BLaER1 treated with 17β-estradiol and CSF1 and Interleukin-3, amounts not matched to agents 10 nM and 100 nM (cell line): Measurements from ENCODE around the gene DAND5.
A peak's percentile ranks its signal among the peaks of the same experiment; 100 is the strongest.

Experiments used
- H3K27ac ChIP-seq, 11 experiments: shearing (Covaris generic); formaldehyde crosslinking; 2 replicates each; pipeline ENCODE4 v1.8.1; 2022
- H3K27me3 ChIP-seq, 11 experiments: shearing (Covaris generic); formaldehyde crosslinking; 2 replicates each; pipeline ENCODE4 v1.8.1; 2022
- H3K36me3 ChIP-seq, 11 experiments: shearing (Covaris generic); formaldehyde crosslinking; 2 replicates each; pipeline ENCODE4 v1.8.1; 2022
- H3K4me1 ChIP-seq, 10 experiments: shearing (Covaris generic); formaldehyde crosslinking; 2 replicates each; pipeline ENCODE4 v1.8.1; 2022
- H3K4me2 ChIP-seq, 11 experiments: shearing (Covaris generic); formaldehyde crosslinking; 2 replicates each; pipeline ENCODE4 v1.8.1; 2022
- H3K4me3 ChIP-seq, 10 experiments: shearing (Covaris generic); formaldehyde crosslinking; 2 replicates each; pipeline ENCODE4 v1.8.1; 2022
- H3K9ac ChIP-seq, 11 experiments: shearing (Covaris generic); formaldehyde crosslinking; 2 replicates each; pipeline ENCODE4 v1.8.1; 2022
- H3K9me3 ChIP-seq, 11 experiments: shearing (Covaris generic); formaldehyde crosslinking; replicated peaks in 1 of 11; 2 replicates each; pipeline ENCODE4 v1.8.1; 2022
- H4K20me1 ChIP-seq, 11 experiments: shearing (Covaris generic); formaldehyde crosslinking; 2 replicates each; pipeline ENCODE4 v1.8.1; 2022
- Cebpa-rat ChIP-seq, 11 experiments: shearing (Covaris generic); IDR thresholded peaks; 2 replicates each; pipeline ENCODE4 v1.8.1; 2022

DAND5 gene

DNA sequence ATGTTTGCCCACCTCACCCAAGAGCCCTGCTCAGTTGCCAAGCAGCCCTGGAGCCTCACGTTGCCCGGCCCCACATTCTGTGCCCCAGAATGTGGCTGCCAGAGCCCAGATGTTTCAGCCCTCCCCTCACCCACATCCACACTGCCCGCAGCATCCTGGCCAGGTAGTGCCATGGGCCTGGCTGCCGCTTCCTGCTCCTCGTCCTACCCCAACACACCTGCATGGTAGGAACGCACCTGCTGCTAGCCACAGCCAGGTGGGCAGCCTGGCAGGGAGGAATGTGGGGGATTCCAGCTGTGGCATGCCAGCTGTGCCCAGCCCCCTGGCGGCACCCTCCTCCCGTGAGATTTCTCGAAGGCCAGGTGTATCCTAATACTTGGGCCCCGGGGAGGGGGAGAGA, 18.4 kb downstream of the DAND5 start:
- Histone ChIP-seq H3K4me3 (no peak overlapping the region), H3K4me2 (peak overlapping the region in 8 of 11 experiments; percentile 44 to 93 (median 86); a peak in 17 of 22 replicates), H4K20me1 (peaks cover 0 to 16% (median 0%) of the 10 kb centered on the region in 11 experiments; a peak in 1 of 22 replicates), H3K9ac (peak overlapping the region in 1 of 11 experiments; percentile 40; a peak in 1 of 22 replicates), H3K9me3 (peaks cover 0 to 7% (median 0%) of the 10 kb centered on the region in 11 experiments; a peak in 7 of 22 replicates), H3K4me1 (peaks cover 26 to 71% (median 59%) of the 10 kb centered on the region in 10 experiments), H3K27ac (peak overlapping the region in 4 of 11 experiments; percentile 5 to 47 (median 30); a peak in 4 of 22 replicates), H3K36me3 (no peaks in the 10 kb centered on the region), H3K27me3 (0 out of 22 replicates have a peak, but pooled peaks cover 0 to 4% (median 0%) of the 10 kb centered on the region in 11 experiments)
- TF ChIP-seq Cebpa-rat (IDR thresholded peaks at IDR 0.05), result no peak

DNA sequence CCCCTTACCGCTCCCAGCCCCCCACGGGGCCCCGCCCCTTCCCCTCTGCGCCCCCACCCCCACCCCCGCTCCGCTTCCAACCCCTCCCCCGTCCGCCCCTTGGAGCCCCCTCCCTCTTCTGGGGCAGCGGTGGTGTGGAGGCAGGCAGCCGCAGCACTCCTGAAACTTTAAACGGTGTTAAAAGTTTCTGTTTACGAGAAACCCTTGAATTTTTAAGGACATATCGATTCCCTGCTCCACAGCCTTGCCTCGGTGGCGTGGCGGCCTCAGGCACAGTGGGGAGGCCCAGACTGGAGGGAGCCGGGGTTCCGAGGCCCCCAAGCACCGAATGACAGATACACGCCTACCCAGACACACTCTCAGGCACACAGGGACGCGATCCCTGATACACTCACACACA, 21.1 kb downstream of the DAND5 start:
- H3K4me2 ChIP-seq, result no peak overlapping the region
- no peak overlapping the region for H3K4me3 ChIP-seq
- H3K36me3 ChIP-seq, result no peaks in the 10 kb centered on the region
- H3K4me1 ChIP-seq, result peaks cover 5 to 61% (median 42%) of the 10 kb centered on the region in 10 experiments
- H3K27me3 ChIP-seq, result peaks cover 0 to 10% (median 0%) of the 10 kb centered on the region in 11 experiments; a peak in 3 of 22 replicates
- no peak overlapping the region for H3K9ac ChIP-seq
- no peak overlapping the region for H3K27ac ChIP-seq
- H3K9me3 ChIP-seq, result peaks cover 0 to 7% (median 0%) of the 10 kb centered on the region in 11 experiments; a peak in 7 of 22 replicates
- peaks cover 0 to 6% (median 0%) of the 10 kb centered on the region in 11 experiments; a peak in 1 of 22 replicates for H4K20me1 ChIP-seq
- TF ChIP-seq Cebpa-rat (IDR thresholded peaks at IDR 0.05), result no peak

DNA sequence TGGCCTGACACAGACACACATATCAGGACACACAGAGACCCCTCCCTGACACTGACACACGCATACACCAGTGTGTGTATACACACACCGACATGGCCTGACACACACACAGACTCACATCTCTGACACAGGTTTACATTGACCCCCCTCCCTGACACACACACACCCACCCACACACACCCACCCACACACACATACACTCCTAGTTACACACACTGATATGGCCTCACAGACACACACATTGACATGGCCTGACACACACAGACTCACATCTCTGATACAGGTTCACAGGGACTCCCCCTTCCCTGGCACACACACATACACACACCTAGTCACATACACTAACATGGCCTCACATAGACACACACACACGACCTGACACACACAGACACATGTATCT, 21.5 kb downstream of the DAND5 start:
- Histone ChIP-seq H3K4me1 (peaks cover under 1 to 56% (median 38%) of the 10 kb centered on the region in 10 experiments; a peak in 19 of 20 replicates), H3K36me3 (no peaks in the 10 kb centered on the region), H3K4me3 (no peak overlapping the region), H3K27me3 (peaks cover 0 to 12% (median 2%) of the 10 kb centered on the region in 11 experiments; a peak in 13 of 22 replicates), H3K4me2 (peak overlapping the region in 3 of 11 experiments; percentile 0 to 29 (median 18); a peak in 1 of 22 replicates), H3K9me3 (peaks cover 0 to 7% (median 0%) of the 10 kb centered on the region in 11 experiments; a peak in 7 of 22 replicates), H4K20me1 (0 out of 22 replicates have a peak, but pooled peaks cover 0 to 2% (median 0%) of the 10 kb centered on the region in 11 experiments), H3K9ac (no peak overlapping the region), H3K27ac (no peak overlapping the region)
- no peak for TF ChIP-seq Cebpa-rat (IDR thresholded peaks at IDR 0.05)

DNA sequence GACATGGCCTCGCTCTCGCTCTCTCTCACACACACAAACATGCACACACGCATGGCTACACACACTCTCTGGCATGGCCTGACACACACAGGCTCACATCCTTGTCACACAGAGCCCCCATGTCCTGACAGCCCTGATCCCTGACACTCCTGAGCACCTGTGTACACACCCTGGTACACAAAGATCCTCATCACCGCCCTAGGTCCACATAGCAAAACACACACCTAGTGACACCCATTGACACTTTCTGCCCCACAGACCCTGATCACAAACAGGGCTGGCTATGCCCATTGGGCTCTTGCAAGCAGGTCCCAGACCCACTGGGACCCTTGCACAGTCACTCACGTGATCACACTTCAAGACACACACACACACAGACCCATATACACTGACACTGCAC, 21.9 kb downstream of the DAND5 start:
- no peak overlapping the region for H3K27ac ChIP-seq
- H3K36me3 ChIP-seq, result no peaks in the 10 kb centered on the region
- no peak overlapping the region for H3K4me3 ChIP-seq
- H3K27me3 ChIP-seq, result peaks cover 2 to 14% (median 7%) of the 10 kb centered on the region in 11 experiments; a peak in 17 of 22 replicates
- H3K9ac ChIP-seq, result no peak overlapping the region
- H3K9me3 ChIP-seq, result peaks cover 0 to 7% (median 0%) of the 10 kb centered on the region in 11 experiments; a peak in 7 of 22 replicates
- no peak for TF ChIP-seq Cebpa-rat (IDR thresholded peaks at IDR 0.05)
- H3K4me1 ChIP-seq, result peaks cover 0 to 52% (median 34%) of the 10 kb centered on the region in 10 experiments; a peak in 16 of 20 replicates
- peak overlapping the region in 5 of 11 experiments; percentile 0 to 29 (median 8); a peak in 3 of 22 replicates for H3K4me2 ChIP-seq
- H4K20me1 ChIP-seq, result peaks cover 0 to 2% (median 0%) of the 10 kb centered on the region in 11 experiments; a peak in 1 of 22 replicates

DNA sequence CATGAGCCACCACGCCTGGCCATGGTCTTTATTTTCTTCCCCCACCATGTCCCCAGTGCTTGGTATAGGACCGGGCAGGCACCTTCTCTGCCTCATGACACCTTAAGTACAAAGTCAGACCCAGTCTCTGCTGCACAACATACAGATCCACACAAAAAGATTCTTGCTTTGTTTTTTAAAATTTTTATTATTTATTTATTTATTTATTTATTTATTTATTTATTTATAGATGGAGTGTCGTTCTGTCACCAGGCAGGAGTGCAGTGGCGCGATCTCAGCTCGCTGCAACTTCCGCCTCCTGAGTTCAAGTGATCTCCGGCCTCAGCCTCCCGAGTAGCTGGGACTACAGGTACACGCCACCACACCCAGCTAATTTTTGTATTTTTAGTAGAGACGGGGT, 23.4 kb downstream of the DAND5 start:
- Histone ChIP-seq H4K20me1 (peaks cover 0 to 17% (median 13%) of the 10 kb centered on the region in 11 experiments; a peak in 16 of 22 replicates), H3K4me1 (peaks cover 0 to 51% (median 33%) of the 10 kb centered on the region in 10 experiments; a peak in 17 of 20 replicates), H3K4me2 (no peak overlapping the region), H3K36me3 (no peaks in the 10 kb centered on the region), H3K4me3 (no peak overlapping the region), H3K27me3 (peaks cover 6 to 24% (median 8%) of the 10 kb centered on the region in 11 experiments; a peak in 18 of 22 replicates), H3K27ac (no peak overlapping the region), H3K9ac (no peak overlapping the region), H3K9me3 (peaks cover 0 to 7% (median 0%) of the 10 kb centered on the region in 11 experiments; a peak in 7 of 22 replicates)
- TF ChIP-seq Cebpa-rat (IDR thresholded peaks at IDR 0.05), result no peak

DNA sequence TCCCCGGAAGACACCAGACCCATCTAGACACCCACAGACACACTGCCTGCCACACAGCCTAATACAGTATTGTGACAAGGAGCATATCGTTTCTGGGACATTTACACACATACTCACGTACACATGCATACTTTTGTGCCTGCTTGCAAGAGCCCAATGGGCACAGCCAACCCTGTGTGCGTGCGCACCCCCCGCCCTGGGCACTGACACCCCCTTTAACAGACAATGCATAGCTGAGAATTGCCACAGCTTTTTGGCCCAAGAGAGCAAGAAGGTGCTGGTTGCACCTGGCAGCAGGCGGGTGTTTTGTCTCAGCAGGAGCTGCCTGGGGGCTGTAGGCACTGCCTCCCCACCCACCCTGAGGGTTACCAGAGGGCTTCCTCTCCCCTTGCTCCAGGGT, 24.2 kb downstream of the DAND5 start:
- peaks cover 0 to 21% (median 16%) of the 10 kb centered on the region in 11 experiments; a peak in 16 of 22 replicates for H4K20me1 ChIP-seq
- H3K9me3 ChIP-seq, result peaks cover 0 to 7% (median 0%) of the 10 kb centered on the region in 11 experiments; a peak in 7 of 22 replicates
- TF ChIP-seq Cebpa-rat (IDR thresholded peaks at IDR 0.05), result no peak
- no peak overlapping the region for H3K27ac ChIP-seq
- no peak overlapping the region for H3K9ac ChIP-seq
- H3K4me3 ChIP-seq, result no peak overlapping the region
- H3K4me2 ChIP-seq, result no peak overlapping the region
- H3K4me1 ChIP-seq, result peaks cover 0 to 47% (median 25%) of the 10 kb centered on the region in 10 experiments; a peak in 17 of 20 replicates
- H3K36me3 ChIP-seq, result peaks cover 0 to 3% (median 2%) of the 10 kb centered on the region in 11 experiments; a peak in 7 of 22 replicates
- peaks cover 6 to 24% (median 8%) of the 10 kb centered on the region in 11 experiments; a peak in 18 of 22 replicates for H3K27me3 ChIP-seq

DNA sequence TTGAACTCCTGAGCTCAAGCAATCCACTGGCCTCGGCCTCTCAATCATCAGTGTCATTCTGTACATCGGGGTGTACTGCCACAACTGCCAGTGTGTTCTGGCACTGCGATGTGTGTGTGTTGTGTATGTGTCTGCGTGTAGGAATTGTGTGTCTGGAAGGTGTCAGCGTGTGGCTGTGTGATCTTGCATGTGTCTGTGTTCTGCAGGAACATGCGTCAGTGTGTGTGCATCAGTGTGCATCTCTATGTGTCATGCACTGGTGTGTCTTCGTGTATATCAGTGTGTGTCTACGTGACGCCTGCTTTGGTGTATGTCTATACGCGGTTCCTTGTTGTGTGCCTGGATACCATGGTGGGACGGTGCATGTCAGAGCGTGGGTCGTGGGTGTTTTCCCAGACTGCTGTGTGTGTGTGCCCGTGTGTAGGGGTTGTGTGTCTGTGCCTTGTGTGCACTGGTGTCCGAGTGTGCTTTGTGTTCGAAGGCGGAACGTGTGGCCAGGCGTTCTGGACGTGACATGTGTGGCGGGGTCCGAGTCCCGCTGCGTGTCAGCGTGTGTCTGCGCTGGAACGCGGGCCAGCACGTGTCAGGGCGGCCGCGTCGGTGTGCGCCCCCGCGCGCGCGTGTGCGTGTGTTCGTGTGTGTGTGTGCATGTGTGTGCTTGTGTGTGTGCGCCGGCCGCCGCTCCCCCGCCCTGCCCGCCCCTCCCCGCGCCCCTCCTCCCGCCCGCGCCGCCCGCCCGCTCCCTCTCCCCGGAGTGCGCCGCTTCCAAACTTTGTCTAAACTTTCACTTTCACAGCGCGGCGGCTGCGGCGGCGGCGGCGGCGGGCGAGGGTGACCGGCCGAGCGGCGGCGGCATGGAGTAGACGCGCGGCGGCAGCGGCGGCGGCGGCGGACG, 25.6 kb downstream of the DAND5 start, which contains the start of gene NFIX:
NFIX (plus strand) TSS at position 775 of the 895 bp plus-strand sequence. CDS start 363 bp downstream, outside the sequence.
- H3K9me3 ChIP-seq, result no peaks in the 10 kb centered on the region
- H3K4me2 ChIP-seq, result peak within 1 kb of the TSS; percentile 91 to 99 (median 97)
- peak within 1 kb of the TSS in 10 of 11 experiments; percentile 50 to 82 (median 77); a peak in 20 of 22 replicates for H3K27ac ChIP-seq
- H3K27me3 ChIP-seq, result peaks cover 6 to 24% (median 8%) of the 10 kb centered on the region in 11 experiments; a peak in 18 of 22 replicates
- H3K36me3 ChIP-seq, result peaks cover 0 to 16% (median 6%) of the 10 kb centered on the region in 11 experiments; a peak in 7 of 22 replicates
- peak within 1 kb of the TSS; percentile 73 to 91 (median 84) for H3K9ac ChIP-seq
- peaks cover 0 to 40% (median 25%) of the 10 kb centered on the region in 10 experiments; a peak in 17 of 20 replicates for H3K4me1 ChIP-seq
- peaks cover 0 to 34% (median 19%) of the 10 kb centered on the region in 11 experiments; a peak in 17 of 22 replicates for H4K20me1 ChIP-seq
- peak within 1 kb of the TSS; percentile 72 to 91 (median 80) for H3K4me3 ChIP-seq
- TF ChIP-seq Cebpa-rat (IDR thresholded peaks at IDR 0.05), result no peak
